Peyer's patch (tissue), 4 donors: ENCODE data around the gene FERMT2.

Source experiments
- CTCF ChIP-seq, 6 experiments: fragments of 450-650 bp in 4 of 6; fragments of 200-600 bp in 2 of 6; sonication (generic) in 1 of 6; IDR thresholded peaks; one replicate each; pipeline ENCODE4 v1.5.1; 2017 to 2019; ENCODE audit warnings: antibody characterized with exemption in 6 of 6, mild to moderate bottlenecking in 3 of 6, moderate library complexity in 1 of 6
- POLR2A ChIP-seq, 2 donors: fragments of 450-650 bp; IDR thresholded peaks; one replicate each; pipeline ENCODE4 v1.5.1; 2017; ENCODE audit warnings: antibody characterized with exemption in 2 of 2, mild to moderate bottlenecking in 2 of 2, moderate library complexity in 2 of 2

GRCh38 chr14:52974406-52974805 is 23.6 kb upstream of the FERMT2 start:
- no peak for TF ChIP-seq CTCF (IDR thresholded peaks at IDR 0.05)
- no peak for TF ChIP-seq POLR2A (IDR thresholded peaks at IDR 0.05)
